Astrocyte of the spinal cord (primary cell): ENCODE measurements around the gene APLP1.
A peak's percentile ranks its signal among the peaks of the same experiment; 100 is the strongest.

ENCODE experiments used
- DNase-seq: peaks from one replicate; pipeline ENCODE4 v3.0.0; 2011; ENCODE audit warnings: low read depth, low spot score
- H3K4me3 ChIP-seq: 2 replicates; pipeline ENCODE4 v1.5.1; 2011; ENCODE audit warnings: low read depth, mild to moderate bottlenecking, low read length, moderate library complexity
- in situ Hi-C: cut with HindIII; loops from 2 replicates; pipeline ENCODE4 v1.10.0; 2017; ENCODE audit warnings: low sequenced_read_pairs
- TF ChIP-seq, protein P1 (sequence below): IDR thresholded peaks from 2 replicates; pipeline ENCODE4 v1.5.1; 2012; ENCODE audit warnings: low read depth, mild to moderate bottlenecking, low read length, inconsistent platforms

The APLP1 gene

DNA sequence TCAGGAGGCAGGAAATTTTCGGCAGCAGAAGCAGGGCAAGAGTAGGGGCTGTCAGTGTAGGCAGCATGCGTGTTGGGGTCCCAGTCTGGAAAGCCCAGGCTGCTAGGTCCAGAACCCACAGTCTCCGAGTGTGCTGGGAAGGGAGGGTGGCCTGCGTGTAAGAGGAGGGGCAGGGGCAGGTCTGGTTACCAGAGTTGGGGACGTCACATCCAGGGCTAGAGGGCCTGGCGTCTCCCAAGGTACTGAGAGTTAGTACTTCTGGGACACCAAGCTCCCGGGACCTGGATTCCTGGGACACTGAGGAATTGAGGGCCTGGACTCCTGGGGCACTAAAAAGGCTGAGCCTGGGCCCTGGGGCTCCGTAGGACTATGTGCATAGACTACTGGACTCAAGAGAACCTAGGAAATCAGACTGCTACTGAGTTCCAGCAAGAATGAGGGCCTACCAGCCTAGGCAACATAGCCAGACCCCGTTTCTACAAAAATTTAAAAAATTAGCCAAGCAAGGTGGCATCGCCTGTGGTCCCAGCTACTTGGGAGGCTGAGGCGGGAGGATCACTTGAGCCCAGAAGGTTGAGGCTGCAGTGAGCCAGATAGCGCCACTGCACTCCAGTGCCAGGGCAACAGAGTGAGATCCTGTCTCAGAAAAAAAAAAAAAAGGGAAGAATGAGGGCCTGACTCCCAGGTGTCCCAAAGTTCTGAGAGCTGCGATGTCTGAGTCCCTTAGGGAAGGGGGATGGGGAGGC lies 29.5 kb downstream of the APLP1 start:
- DNase-seq, result no peak
- TF ChIP-seq, protein P1, sequence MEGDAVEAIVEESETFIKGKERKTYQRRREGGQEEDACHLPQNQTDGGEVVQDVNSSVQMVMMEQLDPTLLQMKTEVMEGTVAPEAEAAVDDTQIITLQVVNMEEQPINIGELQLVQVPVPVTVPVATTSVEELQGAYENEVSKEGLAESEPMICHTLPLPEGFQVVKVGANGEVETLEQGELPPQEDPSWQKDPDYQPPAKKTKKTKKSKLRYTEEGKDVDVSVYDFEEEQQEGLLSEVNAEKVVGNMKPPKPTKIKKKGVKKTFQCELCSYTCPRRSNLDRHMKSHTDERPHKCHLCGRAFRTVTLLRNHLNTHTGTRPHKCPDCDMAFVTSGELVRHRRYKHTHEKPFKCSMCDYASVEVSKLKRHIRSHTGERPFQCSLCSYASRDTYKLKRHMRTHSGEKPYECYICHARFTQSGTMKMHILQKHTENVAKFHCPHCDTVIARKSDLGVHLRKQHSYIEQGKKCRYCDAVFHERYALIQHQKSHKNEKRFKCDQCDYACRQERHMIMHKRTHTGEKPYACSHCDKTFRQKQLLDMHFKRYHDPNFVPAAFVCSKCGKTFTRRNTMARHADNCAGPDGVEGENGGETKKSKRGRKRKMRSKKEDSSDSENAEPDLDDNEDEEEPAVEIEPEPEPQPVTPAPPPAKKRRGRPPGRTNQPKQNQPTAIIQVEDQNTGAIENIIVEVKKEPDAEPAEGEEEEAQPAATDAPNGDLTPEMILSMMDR, result no peak
- in situ Hi-C loops, result no loop called here
- H3K4me3 ChIP-seq, result peak overlapping the region; percentile 72

DNA sequence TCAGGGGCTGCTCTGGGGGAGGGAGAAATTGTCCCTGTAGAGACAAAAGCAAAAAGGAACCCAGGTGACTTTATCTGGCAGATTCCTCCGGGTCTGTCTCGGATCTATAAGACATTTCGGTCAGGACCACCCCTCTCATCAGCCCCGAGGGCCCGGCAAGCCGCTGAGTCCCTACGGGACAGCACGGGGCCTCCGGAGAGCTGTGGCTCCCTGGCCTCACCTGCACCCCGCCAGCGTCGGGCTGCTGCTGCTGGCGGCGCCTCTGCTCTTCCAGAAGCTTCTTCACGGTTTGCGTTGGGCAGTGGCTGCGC lies 30.1 kb downstream of the APLP1 start:
- TF ChIP-seq, protein P1, result no peak
- DNase-seq, result no peak
- H3K4me3 ChIP-seq, result peak overlapping the region; percentile 72
- in situ Hi-C loops, result no loop called here

DNA sequence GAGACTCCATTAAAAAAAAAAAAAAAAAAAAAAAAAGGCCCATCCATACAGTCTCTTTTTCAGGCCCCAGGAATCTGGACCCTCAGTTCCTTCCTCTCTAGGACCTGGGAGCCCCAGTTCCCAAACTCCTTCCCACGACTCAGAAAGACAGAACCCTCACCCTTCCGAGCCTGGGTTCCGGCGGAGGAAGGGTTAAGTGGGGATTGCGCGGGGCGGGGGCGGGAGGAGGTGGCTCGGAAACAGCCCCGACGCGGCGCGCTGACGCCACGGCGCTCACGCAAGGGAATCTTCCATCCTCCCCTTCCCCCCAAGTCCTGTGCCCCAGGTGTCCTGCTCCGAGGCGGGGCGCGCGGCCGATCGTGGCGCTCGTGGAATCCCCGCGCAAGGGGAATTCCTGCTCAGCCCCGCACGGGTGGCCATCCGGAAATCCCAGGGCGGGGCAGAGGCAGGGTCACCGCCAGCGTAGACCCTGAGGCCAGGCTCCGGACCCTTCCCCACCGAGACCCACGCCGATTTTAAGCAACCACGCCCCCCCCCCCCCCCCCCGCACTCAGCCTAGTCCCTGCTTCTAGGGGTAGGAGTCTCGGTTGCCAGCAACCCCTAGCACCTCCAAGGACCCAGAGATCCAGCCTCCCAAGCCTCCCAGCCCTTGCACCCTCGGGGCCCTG lies 31.3 kb downstream of the APLP1 start:
- TF ChIP-seq, protein P1, result no peak
- peak overlapping the region; percentile 72 for H3K4me3 ChIP-seq

DNA sequence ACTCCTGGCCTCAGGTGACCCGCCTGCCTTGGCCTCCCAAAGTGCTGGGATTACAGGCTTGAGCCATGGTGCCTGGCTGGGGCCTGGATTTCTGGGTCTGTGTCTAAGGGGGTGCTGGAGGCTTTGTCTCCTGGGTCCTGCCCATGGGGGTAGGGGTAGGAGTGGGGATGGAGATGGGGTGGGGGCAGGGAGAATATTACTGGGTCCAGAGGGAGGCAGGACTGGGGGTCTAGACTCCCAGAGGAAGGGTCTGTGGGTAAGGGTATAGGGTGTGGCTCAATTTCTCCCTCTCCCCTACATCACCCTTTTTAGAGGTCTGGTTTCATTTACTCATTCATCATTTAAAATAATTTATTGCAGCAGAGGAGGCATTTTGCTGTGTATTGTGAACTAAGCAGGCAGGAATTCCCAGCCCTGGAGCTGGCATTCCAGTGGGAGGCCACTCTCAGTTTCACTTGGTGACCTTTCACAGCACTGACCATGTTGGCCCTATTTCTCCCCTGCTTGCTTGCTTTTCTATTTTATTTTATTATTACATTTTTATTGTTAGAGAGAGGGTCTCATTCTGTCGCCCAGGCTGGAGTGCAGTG lies 32.8 kb downstream of the APLP1 start:
- no peak overlapping the region for H3K4me3 ChIP-seq
- TF ChIP-seq, protein P1, result no peak
- in situ Hi-C loops, result no loop called here
- DNase-seq, result peak; percentile 9

More for the DNA sequence above, 31.3 kb downstream of the APLP1 start:
- in situ Hi-C loops, result no loop called here
- DNase-seq, result peak; percentile 77

DNA sequence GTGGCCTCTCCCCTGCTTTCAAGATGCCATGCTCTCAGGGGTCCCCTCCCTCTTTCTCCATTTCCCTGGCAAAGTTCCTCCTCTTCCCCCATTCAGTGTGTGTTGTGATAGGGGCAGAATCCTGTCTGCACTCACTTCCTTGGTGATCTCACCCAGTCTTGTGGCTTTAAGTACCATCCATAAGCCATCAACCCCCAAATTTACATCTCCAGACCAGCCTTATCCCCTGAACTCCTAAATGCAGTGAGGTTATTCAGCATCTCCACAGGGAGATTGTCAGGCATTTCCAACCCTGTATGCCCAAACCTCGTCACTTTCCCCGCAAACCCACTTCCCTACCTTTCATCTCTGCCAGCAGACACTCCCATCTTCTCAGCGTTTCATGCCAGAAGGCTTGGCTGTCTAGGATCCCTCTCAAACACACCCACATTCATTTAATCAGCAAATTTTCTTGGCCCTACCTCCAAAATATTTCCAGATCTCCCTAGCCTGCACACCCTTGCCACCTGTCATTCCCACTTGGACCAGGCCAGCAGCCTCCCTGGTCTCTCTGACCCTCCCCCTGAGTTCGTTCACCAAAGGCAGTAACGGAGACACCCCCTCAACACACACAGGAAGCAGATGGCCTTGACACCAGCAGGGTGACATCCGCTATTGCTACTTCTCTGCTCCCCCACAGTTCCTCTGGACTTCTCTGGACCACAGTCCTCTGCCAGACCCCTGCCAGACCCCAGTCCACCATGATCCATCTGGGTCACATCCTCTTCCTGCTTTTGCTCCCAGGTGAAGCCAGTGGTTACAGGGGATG lies 33.7 kb downstream of the APLP1 start, which contains the start of gene HCST:
TSS of gene HCST (plus strand) at position 676 of the 808 bp plus-strand sequence. CDS start at position 741, 65 bp downstream.
- H3K4me3 ChIP-seq, result peak within 1 kb of the TSS; percentile 24
- peak; percentile 5 for DNase-seq
- in situ Hi-C loops, result no loop called here

More for the DNA sequence above, 33.7 kb downstream of the APLP1 start, which contains the start of gene HCST:
- TF ChIP-seq, protein P1, result no peak
